ENCODE results near the gene GCK.

The GCK gene

GRCh38 chr7:44222776-44223261 lies 33.6 kb upstream of the GCK start:
- no peak for DNase-seq (ENCODE audit: low read depth)

GRCh38 chr7:44222074-44222473 lies 32.8 kb upstream of the GCK start:
- no peak for DNase-seq (ENCODE audit: low read depth)

DNA sequence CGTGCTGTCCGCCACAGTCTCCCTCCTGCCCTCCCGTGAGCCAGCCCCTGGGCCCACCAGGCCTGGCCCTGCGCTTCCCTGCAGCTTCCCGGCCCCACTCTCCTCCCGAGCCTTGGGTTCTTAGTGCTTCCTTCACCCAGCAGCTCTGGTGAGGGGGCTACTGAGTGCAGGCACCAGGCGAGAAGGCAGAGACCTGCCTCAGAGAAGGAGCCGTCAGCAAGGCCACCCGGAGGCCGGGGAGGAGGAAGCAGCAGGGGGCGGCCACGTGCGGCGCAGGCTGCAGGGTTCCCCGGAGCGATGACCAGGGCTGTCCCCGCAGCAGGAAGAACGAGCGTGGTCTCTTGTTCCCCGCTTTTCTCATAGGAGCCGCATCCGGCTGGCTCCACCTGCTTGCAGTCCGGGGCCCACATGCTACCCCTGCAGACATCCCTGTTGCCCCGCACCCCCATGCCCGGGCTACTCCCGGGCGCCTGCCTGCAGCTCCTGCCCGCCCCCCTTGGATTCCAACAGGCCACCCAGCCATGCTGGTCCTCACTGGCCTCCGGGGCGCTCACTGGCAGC lies 32.1 kb upstream of the GCK start:
- DNase-seq (ENCODE audit: low read depth), result no peak

DNA sequence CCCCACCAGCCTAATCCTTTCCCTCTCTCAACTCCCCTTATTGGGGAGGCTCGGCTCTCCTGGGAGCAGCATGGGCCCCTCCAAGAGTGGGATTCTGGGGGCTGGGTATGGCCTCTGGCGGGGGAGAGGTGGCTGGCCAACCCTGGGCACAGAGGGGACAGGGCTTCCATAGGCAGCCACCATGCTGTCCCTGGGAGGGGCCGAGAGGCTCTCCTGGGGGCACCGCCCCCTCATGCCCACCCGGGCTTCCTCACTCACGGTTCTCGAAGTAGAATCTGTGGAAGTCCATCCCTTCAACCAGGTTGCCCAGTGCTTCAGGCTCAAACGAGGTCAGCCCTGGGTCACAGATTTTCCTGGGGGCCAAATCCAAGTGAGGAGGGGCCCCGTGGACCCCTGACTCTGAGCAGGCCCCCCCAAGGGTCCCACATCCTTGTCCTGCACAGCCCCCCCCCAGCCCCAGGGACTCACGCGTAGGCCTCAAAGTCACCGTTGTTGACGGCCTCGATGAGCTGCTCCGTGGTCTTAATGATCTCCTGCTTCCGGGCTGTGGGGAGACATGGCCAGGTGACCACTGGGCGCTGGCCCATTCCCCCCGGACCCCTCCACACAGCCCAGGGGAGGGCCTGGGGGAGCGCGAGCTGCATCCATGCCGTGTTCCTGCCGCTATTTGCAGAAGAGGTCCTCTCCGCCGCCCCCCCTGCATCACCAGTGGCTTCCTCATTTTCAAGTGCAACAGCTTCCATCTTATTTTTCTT lies 31.3 kb upstream of the GCK start:
- no peak for DNase-seq (ENCODE audit: low read depth)

GRCh38 chr7:44220046-44220357 lies 30.8 kb upstream of the GCK start:
- DNase-seq (ENCODE audit: low read depth), result no peak

GRCh38 chr7:44219371-44220045 lies 30.3 kb upstream of the GCK start:
- no peak for DNase-seq (ENCODE audit: low read depth)

DNA sequence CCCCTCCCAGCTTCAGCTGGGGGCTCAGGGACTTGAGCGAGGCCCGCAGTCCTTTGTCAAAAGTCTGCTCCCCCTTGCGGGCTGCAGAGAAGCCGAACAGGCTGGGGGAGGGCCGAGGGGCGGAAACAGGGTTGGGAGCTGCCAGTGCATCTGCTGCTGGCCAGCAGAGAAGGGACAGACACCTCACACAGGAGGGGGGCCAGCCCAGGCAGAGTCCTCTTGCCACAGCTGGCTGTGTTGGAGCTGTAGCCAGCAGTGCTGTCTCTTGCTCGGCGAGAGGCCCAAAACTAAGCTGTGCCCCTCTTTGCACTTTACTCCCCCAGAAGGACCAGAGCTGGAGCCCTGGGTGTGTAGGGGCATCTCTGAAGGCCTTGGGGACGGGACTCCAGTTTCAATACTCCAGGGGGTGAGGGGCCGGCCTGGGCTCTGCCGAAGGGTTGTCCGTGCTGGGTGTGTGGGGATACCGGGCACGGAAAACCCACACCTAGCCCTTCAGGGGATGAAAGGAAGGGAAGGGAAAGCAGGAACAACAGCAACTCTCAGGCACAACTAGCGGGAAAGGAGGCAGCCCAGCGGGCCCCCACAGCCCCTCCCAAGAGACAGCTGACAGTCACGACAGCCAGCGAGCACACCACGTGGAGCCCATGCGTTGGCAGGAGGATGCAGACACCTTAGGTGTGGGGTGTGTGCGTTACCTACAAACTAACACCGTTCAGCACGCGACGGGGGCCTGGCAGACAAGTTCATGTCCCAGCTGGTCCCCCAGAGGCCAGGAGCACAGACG lies 29.4 kb upstream of the GCK start:
- no peak for DNase-seq (ENCODE audit: low read depth)

DNA sequence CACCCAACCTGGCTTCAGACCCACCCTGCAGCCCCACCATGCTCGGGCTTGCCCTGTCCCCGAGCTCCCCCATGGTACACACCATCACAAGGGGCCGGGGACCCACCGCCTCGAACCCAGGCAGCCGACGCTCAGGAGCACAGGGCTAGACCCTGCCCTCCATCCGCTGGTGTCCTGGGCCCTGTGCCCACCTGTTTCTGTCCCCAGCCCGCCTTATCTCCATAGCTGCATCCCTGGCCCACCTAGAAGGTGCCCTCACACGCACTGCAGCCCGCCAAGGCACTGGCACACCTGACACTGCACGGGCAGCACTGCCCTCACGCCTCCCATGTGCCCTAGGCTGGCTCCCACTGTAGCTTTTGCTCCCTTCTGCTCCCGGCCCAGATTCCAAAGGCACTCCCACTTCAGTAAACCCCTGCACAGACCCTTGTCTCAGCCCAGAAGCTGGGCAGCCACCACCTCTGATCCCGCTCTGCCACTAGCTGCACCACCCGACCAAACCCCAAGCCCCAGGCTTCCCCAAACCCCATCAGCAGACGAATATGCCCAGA lies 28.7 kb upstream of the GCK start:
- DNase-seq (ENCODE audit: low read depth), result no peak

GRCh38 chr7:44217223-44217714 lies 28.0 kb upstream of the GCK start:
- DNase-seq (ENCODE audit: low read depth), result no peak

- DNase-seq (ENCODE audit: low read depth), result no peak
Measured at GRCh38 chr7:44216521-44217222, 27.4 kb upstream of the GCK start.

DNA sequence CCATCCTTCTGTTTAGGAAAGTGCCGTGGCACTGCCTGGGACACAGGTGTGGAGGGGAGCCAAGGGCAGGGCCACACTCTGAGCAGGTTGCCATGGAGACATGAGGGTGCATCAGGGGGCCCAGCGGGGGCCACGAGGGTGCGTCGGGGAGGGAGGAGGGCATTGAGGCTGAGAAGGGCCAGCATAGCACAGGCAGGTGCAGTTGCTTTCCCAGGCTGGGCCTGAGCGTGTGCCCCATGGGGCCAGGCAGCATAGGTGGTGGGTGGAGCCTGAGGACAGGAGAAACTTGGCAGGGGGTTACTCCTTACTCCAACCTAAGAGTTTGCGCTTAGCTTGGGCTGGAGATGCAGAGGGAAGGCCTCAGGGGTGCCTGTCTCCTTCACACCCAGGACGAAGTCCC lies 26.8 kb upstream of the GCK start:
- no peak for DNase-seq (ENCODE audit: low read depth)

GRCh38 chr7:44215531-44215930 lies 26.3 kb upstream of the GCK start:
- DNase-seq (ENCODE audit: low read depth), result no peak

DNA sequence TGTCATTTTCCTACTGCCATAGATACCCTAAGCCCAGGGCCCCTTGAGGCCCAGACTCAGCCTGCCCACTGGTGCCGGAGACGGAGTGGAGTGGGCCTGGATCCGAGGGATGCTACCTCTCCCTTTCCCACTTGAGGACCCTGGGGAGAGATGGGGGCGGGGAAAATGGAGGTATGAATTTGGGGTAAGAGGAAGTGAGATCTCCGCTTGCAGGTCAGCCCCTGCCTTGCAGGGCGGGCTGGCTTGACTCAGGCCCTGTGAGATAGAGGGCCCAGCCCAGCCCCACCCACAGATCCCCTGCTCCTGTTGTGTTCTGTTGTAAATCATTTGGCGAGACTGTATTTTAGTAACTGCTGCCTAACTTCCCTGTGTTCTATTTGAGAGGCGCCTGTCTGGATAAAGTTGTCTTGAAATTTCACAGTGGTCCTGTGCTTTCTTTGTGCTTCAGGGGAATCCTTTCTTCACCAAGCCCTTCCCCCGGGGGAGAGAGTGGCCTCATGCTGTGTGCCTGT lies 24.7 kb upstream of the GCK start:
- DNase-seq (ENCODE audit: low read depth), result no peak

- no peak for DNase-seq (ENCODE audit: low read depth)
Measured at GRCh38 chr7:44213206-44213876, 24.1 kb upstream of the GCK start.

GRCh38 chr7:44212581-44213184 lies 23.4 kb upstream of the GCK start:
- DNase-seq (ENCODE audit: low read depth), result no peak

DNA sequence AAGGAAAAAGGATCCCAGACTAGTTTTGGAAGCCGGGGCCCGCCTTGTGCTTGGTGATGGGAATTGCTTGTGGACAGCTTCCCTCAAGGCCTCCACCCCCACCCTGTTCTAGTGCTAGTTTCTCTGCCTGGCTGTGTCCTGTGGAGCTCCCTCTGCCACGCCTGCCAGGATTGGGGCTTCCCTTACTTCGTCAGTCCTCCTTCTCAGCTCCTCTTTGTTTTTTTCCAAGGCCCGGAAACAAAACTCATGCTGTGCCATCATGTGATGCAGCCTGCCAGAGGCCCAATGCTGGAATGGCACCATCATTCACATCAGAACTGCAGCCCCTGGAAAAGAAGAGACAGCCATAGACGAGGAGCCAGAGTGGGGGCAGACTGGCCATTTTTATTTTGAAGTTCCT lies 22.8 kb upstream of the GCK start:
- no peak for DNase-seq (ENCODE audit: low read depth)

GRCh38 chr7:44211126-44211675 lies 22.0 kb upstream of the GCK start:
- no peak for DNase-seq (ENCODE audit: low read depth)

DNA sequence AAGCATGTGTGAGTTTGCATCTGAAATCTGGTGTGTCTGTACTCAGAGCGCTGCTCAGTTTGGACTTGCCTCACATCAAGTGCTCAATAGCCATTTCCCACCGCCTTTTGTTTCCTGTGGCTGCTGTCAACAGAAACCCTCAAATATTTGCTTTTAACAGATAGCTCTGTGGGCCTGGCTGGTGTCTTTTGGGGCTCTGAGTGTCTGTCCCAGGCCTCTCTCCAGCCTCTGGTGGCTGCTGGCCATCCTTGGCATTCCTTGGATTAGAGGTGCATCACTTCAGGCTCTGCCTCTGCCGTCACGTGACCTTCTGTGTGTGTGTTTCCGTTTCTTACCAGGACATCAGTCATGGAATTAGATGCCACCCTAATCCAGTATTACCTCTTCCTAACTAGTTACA lies 20.9 kb upstream of the GCK start:
- no peak for DNase-seq (ENCODE audit: low read depth)

DNA sequence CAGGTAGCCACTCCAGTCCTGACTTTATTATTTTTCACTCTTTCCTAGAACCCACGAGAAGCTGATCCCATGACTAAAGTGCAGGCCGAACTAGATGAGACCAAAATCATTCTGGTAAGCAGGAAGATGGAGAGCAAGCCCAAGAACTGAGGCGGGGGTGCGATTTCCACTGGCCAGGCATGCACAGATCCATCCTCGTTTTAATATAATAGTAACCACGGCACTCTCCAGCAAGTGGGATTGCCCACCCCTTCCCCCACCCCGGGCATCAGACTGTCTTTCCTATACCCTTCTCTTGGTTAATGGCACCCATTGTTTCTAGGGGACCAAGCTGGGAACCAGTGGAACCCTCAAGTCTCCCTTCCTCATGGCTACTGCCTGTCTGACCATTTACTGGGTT lies 18.8 kb upstream of the GCK start:
- no peak for DNase-seq (ENCODE audit: low read depth)

DNA sequence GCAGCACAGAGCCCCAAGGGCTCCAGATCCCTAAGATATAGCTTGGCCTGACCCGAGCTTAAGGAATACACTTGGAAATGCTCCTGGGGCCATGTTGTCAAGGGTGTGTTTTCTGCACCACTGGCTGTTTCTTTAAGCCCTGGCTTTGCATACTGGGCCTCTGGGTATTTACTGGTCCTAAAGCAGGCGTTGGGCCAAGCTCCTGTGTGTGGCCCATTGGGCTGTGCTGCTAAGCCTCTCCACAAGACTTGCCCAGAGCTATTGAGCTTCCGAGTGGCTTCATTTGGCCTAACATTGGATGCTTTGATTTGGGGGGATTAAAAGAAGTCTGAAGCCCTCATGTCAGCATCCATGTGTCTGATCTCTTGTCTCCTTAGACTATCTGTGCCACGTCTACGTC lies 16.8 kb upstream of the GCK start:
- DNase-seq (ENCODE audit: low read depth), result no peak
